Fibroblast of lung (primary cell): ENCODE data around the gene GALR2. TPM values are rescaled to one million over a fixed set of nuclear protein-coding genes. Genes with fewer than 3 reads are reported as not detected.

Source experiments
- DNase-seq, 2 donors: peaks; one replicate each; pipeline versions ENCODE4 v3.0.0 to v3.0.0-alpha.2; 2010; ENCODE audit warnings: low read depth in 2 of 2
- H2AFZ ChIP-seq: 2 replicates; pipeline ENCODE4 v1.5.1; 2012; ENCODE audit warnings: low read length, control low read depth, inconsistent platforms
- H3K27ac ChIP-seq: 2 replicates; pipeline ENCODE4 v1.5.1; 2011; ENCODE audit warnings: low read length, control low read depth; ENCODE audit not compliant: insufficient read depth
- H3K27me3 ChIP-seq: 2 replicates; pipeline ENCODE4 v1.5.1; 2011; ENCODE audit warnings: mild to moderate bottlenecking, low read length; ENCODE audit not compliant: control insufficient read depth, insufficient read depth
- H3K36me3 ChIP-seq: 2 replicates; pipeline ENCODE4 v1.5.1; 2011; ENCODE audit warnings: low read length; ENCODE audit not compliant: control insufficient read depth, insufficient read depth
- H3K4me1 ChIP-seq: 2 replicates; pipeline ENCODE4 v1.5.1; 2011; ENCODE audit warnings: low read length; ENCODE audit not compliant: control insufficient read depth, insufficient read depth; ENCODE audit errors: extremely low read depth
- H3K4me2 ChIP-seq: 2 replicates; pipeline ENCODE4 v1.5.1; 2011; ENCODE audit warnings: low read length, control low read depth; ENCODE audit not compliant: insufficient read depth; ENCODE audit errors: extremely low read depth
- H3K4me3 ChIP-seq, 4 experiments: fragments of 200-600 bp in 1 of 4; sonication (generic) in 1 of 4; replicated peaks in 1 of 4; 2 replicates each; pipeline ENCODE4 v1.5.1; 2011 to 2016; ENCODE audit warnings: low read length in 4 of 4, low read depth in 3 of 4, mild to moderate bottlenecking in 3 of 4, control low read depth in 2 of 4, inconsistent platforms in 1 of 4, mixed read lengths in 1 of 4; ENCODE audit not compliant: insufficient read depth in 1 of 4; ENCODE audit errors: control extremely low read depth in 1 of 4
- H3K79me2 ChIP-seq: 2 replicates; pipeline ENCODE4 v1.5.1; 2012; ENCODE audit warnings: mild to moderate bottlenecking, low read length, inconsistent platforms; ENCODE audit not compliant: control insufficient read depth, insufficient read depth
- H3K9ac ChIP-seq: 2 replicates; pipeline ENCODE4 v1.5.1; 2011; ENCODE audit warnings: mild to moderate bottlenecking, low read length, control low read depth; ENCODE audit not compliant: insufficient read depth
- H3K9me3 ChIP-seq: 2 replicates; pipeline ENCODE4 v1.5.1; 2012; ENCODE audit warnings: low read depth, low read length; ENCODE audit not compliant: control insufficient read depth, insufficient read depth
- H4K20me1 ChIP-seq: 2 replicates; pipeline ENCODE4 v1.5.1; 2011; ENCODE audit warnings: low read length; ENCODE audit not compliant: control insufficient read depth, insufficient read depth; ENCODE audit errors: extremely low read depth
- CTCF ChIP-seq, 2 donors: IDR thresholded peaks in 1 of 2; conservative IDR thresholded peaks in 1 of 2; 1 replicate in 1 of 2; 2 replicates in 1 of 2; pipeline ENCODE4 v1.5.1; 2011 to 2012; ENCODE audit warnings: low read length in 2 of 2, control low read depth in 1 of 2, inconsistent platforms in 1 of 2, low read depth in 1 of 2, mild to moderate bottlenecking in 1 of 2
- EZH2 ChIP-seq: IDR thresholded peaks from 2 replicates; pipeline ENCODE4 v1.5.1; 2012; ENCODE audit warnings: low read length, control low read depth, mild to moderate bottlenecking; ENCODE audit errors: missing control alignments
- polyA minus RNA-seq: library from RNA; depleted of rRNA, polyadenylated mRNA; stranded (reverse); fragments of >200 nt; gene quantifications from 2 replicates; pipeline ENCODE4 v1.2.3, GENCODE V29; 2011; ENCODE audit warnings: low replicate concordance
- polyA plus RNA-seq, 2 donors: library from polyadenylated mRNA; depleted of rRNA in 1 of 2; stranded (reverse) in 1 of 2; unstranded in 1 of 2; fragments of >200 nt; gene quantifications; 2 replicates each; pipeline ENCODE4 v1.2.1, GENCODE V29; 2011 to 2012; ENCODE audit warnings: missing spikeins in 1 of 2
- total RNA-seq: library from RNA; depleted of rRNA; stranded (reverse); fragments of >200 nt; gene quantifications from 2 replicates; pipeline ENCODE4 v1.2.1, GENCODE V29; 2014

GALR2 gene
- total RNA-seq (not detected in 2 replicates), polyA plus RNA-seq (not detected in 2 replicates), polyA minus RNA-seq (not detected in 2 replicates)
- polyA plus RNA-seq (2012), result not detected in 2 replicates

- Histone ChIP-seq H3K79me2 (peaks cover 27% of the 10 kb centered on the region), H3K9ac (no peak within 1 kb of the TSS), H3K4me2 (no peak within 1 kb of the TSS), H3K9me3 (no peaks in the 10 kb centered on the region), H4K20me1 (no peaks in the 10 kb centered on the region), H3K27ac (no peak within 1 kb of the TSS), H3K4me3 (no peak within 1 kb of the TSS), H2AFZ (no peak within 1 kb of the TSS), H3K27me3 (peaks cover 57% of the 10 kb centered on the region), H3K4me1 (no peaks in the 10 kb centered on the region), H3K36me3 (no peaks in the 10 kb centered on the region)
- DNase-seq, result no peak
- TF ChIP-seq EZH2 (peak; percentile 67), CTCF (conservative IDR thresholded peaks at IDR 0.05 in 1 of 2, IDR thresholded peaks at IDR 0.05 in 1 of 2; ENCODE audit: low read depth in 1 of 2, low read length in 2 of 2) (no peak)
Observed at GRCh38 chr17:76074390-76075363, at the start of gene GALR2. Gene GALR2, plus strand, starts transcription at chr17:76074781. Its CDS starts 103 bp downstream, at chr17:76074884.

- H2AFZ ChIP-seq, result no peak overlapping the region
- DNase-seq, result no peak
- H3K4me2 ChIP-seq, result no peak overlapping the region
- H4K20me1 ChIP-seq, result no peaks in the 10 kb centered on the region
- H3K4me1 ChIP-seq, result no peaks in the 10 kb centered on the region
- no peaks in the 10 kb centered on the region for H3K79me2 ChIP-seq
- no peaks in the 10 kb centered on the region for H3K36me3 ChIP-seq
- H3K9me3 ChIP-seq, result no peaks in the 10 kb centered on the region
- no peak overlapping the region for H3K9ac ChIP-seq
- no peak overlapping the region for H3K27ac ChIP-seq
- TF ChIP-seq CTCF (conservative IDR thresholded peaks at IDR 0.05 in 1 of 2, IDR thresholded peaks at IDR 0.05 in 1 of 2; ENCODE audit: low read depth in 1 of 2, low read length in 2 of 2) (no peak), EZH2 (no peak)
- H3K4me3 ChIP-seq, result no peak overlapping the region
- peaks cover 4% of the 10 kb centered on the region for H3K27me3 ChIP-seq
Observed at GRCh38 chr17:76025294-76025693, 49.3 kb upstream of the GALR2 start.

- Histone ChIP-seq H3K9me3 (no peaks in the 10 kb centered on the region), H3K4me2 (no peak overlapping the region), H2AFZ (no peak overlapping the region), H3K4me1 (no peaks in the 10 kb centered on the region), H3K36me3 (no peaks in the 10 kb centered on the region), H4K20me1 (no peaks in the 10 kb centered on the region), H3K4me3 (no peak overlapping the region), H3K9ac (no peak overlapping the region), H3K79me2 (no peaks in the 10 kb centered on the region), H3K27me3 (peaks cover 4% of the 10 kb centered on the region), H3K27ac (no peak overlapping the region)
- DNase-seq, result no peak
- TF ChIP-seq EZH2 (no peak), CTCF (conservative IDR thresholded peaks at IDR 0.05 in 1 of 2, IDR thresholded peaks at IDR 0.05 in 1 of 2; ENCODE audit: low read depth in 1 of 2, low read length in 2 of 2) (no peak)
Observed at GRCh38 chr17:76026714-76027158, 47.8 kb upstream of the GALR2 start.
